HepG2 (cell line): ENCODE results near the gene PLN.

Experiments
- CTCF ChIP-seq: sonication (generic); formaldehyde crosslinking; IDR thresholded peaks from 2 replicates; pipeline ENCODE4 v1.5.0; 2020; ENCODE audit warnings: mild to moderate bottlenecking, missing genetic modification reagents, moderate library complexity
- PHF8 ChIP-seq: sonication (generic); formaldehyde crosslinking; IDR thresholded peaks from 2 replicates; pipeline ENCODE4 v1.5.0; 2020; ENCODE audit warnings: missing genetic modification reagents
- ZKSCAN1 ChIP-seq: fragments of 150-350 bp; IDR thresholded peaks from 2 replicates; pipeline ENCODE4 v1.6.1; 2014; ENCODE audit warnings: low read length

GRCh38 chr6:118598324-118598723, 50.2 kb downstream of the PLN start:
- TF ChIP-seq PHF8 (CRISPR knock-in tag) (no peak), CTCF (CRISPR knock-in tag) (no peak), ZKSCAN1 (no peak)
